VCaP (cell line): ENCODE results near the gene RAB44.
"Not testable (repeated sequence)": the region's sequence is repeated elsewhere in the genome, so short reads cannot be mapped to it uniquely, and the experiment has no call there.

Experiments used
- H3K27ac ChIP-seq: fragments of 450-650 bp; 2 replicates; pipeline ENCODE4 v1.5.1; 2017
- CTCF ChIP-seq: fragments of 450-650 bp; conservative IDR thresholded peaks from 2 replicates; pipeline ENCODE4 v1.5.1; 2017; ENCODE audit warnings: mild to moderate bottlenecking, moderate library complexity

The RAB44 gene

GRCh38 chr6:36703982-36704381 is 6.4 kb downstream of the RAB44 start:
- TF ChIP-seq CTCF, result no peak
- H3K27ac ChIP-seq, result no peak overlapping the region

GRCh38 chr6:36704961-36705577 is 7.4 kb downstream of the RAB44 start:
- not testable (repeated sequence) for H3K27ac ChIP-seq

GRCh38 chr6:36706339-36706738 is 8.7 kb downstream of the RAB44 start:
- H3K27ac ChIP-seq, result no peak overlapping the region
- no peak for TF ChIP-seq CTCF

- no peak for TF ChIP-seq CTCF
- no peak overlapping the region for H3K27ac ChIP-seq
Observed at GRCh38 chr6:36712816-36713215, 15.2 kb downstream of the RAB44 start.

- no peak for TF ChIP-seq CTCF
- no peak overlapping the region for H3K27ac ChIP-seq
Observed at GRCh38 chr6:36713846-36714245, 16.2 kb downstream of the RAB44 start.

- H3K27ac ChIP-seq, result no peak overlapping the region
- TF ChIP-seq CTCF, result no peak
Observed at GRCh38 chr6:36714511-36714910, 16.9 kb downstream of the RAB44 start.

GRCh38 chr6:36715469-36715868 is 17.8 kb downstream of the RAB44 start:
- H3K27ac ChIP-seq, result no peak overlapping the region
- TF ChIP-seq CTCF, result no peak

GRCh38 chr6:36716476-36717093 is 19.0 kb downstream of the RAB44 start:
- H3K27ac ChIP-seq, result no peak overlapping the region

More at GRCh38 chr6:36716476-36717093, 19.0 kb downstream of the RAB44 start:
- no peak for TF ChIP-seq CTCF
